ENCODE data around the gene CCR3.

The CCR3 gene

GRCh38 chr3:46236294-46237054 is 5.8 kb upstream of the CCR3 start:
- TF ChIP-seq ZFX (IDR thresholded peaks at IDR 0.05; ENCODE audit: borderline replicate concordance), result no peak
- no peak overlapping the region for H3K27ac ChIP-seq

DNA sequence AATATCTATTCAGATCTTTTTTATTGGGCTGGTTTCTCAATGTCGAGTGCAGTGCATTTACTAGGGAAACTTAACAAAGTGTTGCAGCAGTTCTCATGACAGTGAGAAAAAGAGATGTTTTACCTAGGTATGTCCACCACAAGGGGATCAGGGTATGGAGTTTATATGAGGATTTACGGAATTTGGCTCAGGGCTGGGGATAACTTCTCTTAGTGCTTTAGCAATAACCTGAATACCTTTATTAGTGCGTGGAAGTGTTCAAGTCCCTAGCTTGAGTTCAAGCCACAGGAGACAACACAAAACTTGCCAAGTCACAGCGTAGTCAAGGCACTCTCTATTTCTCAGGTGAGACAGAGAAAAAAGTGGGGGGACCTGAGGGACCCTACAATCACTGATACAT is 3.9 kb upstream of the CCR3 start:
- TF ChIP-seq, protein P1, sequence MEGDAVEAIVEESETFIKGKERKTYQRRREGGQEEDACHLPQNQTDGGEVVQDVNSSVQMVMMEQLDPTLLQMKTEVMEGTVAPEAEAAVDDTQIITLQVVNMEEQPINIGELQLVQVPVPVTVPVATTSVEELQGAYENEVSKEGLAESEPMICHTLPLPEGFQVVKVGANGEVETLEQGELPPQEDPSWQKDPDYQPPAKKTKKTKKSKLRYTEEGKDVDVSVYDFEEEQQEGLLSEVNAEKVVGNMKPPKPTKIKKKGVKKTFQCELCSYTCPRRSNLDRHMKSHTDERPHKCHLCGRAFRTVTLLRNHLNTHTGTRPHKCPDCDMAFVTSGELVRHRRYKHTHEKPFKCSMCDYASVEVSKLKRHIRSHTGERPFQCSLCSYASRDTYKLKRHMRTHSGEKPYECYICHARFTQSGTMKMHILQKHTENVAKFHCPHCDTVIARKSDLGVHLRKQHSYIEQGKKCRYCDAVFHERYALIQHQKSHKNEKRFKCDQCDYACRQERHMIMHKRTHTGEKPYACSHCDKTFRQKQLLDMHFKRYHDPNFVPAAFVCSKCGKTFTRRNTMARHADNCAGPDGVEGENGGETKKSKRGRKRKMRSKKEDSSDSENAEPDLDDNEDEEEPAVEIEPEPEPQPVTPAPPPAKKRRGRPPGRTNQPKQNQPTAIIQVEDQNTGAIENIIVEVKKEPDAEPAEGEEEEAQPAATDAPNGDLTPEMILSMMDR (IDR thresholded peaks at IDR 0.05), result no peak
- TF ChIP-seq ZFX (IDR thresholded peaks at IDR 0.05; ENCODE audit: borderline replicate concordance), result no peak
- H3K27ac ChIP-seq, result no peak overlapping the region

DNA sequence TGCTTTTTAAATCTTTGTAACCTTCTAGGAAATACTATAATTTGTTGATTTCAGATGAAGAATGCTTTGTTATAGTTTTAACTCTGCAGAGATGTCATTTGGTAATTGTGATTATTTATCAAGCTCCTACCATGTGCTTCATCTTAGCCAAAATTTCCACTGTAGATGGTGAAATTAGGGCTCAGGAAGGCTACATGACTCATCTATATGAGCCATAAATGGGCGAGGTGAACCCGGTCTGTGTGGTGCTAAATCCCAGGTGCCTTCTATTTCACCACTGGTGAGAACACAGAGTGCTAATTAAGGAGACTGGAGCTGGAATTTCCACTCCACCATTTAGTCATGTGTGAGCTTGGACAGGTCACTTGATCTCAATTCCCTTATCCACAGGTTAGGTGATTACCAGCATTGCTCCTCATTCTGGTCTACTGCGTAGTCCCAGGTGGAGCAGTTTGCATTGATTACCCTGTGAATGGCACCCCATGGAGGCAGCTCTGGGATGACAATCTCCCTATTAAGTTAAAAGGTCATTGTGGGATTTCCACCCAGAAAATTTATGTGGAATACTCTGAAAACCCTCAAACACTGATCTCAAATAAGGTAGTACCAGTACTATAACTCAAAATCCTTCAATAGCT is 2.8 kb upstream of the CCR3 start:
- H3K27ac ChIP-seq, result no peak overlapping the region
- TF ChIP-seq, protein P1 (IDR thresholded peaks at IDR 0.05), result no peak
- TF ChIP-seq ZFX (IDR thresholded peaks at IDR 0.05; ENCODE audit: borderline replicate concordance), result no peak

DNA sequence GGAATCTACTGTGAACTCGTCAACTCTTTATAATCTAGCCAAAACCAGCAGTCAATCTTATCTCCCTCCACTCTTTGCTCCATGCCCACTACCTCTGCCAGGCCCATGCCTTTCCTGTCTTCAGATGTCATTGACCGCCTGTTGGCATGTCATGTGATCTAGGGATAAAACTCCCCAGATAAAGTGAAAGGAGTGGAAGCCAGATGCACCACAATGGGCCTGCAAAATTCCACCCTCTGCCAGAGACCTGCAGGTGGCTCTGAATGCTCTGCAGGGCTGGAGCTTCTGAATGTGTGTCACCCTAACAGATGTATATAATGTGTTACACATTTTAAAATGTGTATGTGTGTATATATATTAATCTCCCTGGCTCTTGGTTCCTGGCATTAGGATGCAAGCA is 2.3 kb upstream of the CCR3 start:
- no peak overlapping the region for H3K27ac ChIP-seq
- TF ChIP-seq, protein P1 (IDR thresholded peaks at IDR 0.05), result no peak
- TF ChIP-seq ZFX (IDR thresholded peaks at IDR 0.05; ENCODE audit: borderline replicate concordance), result no peak

- TF ChIP-seq, protein P1 (IDR thresholded peaks at IDR 0.05), result no peak
- no peak for TF ChIP-seq ZFX (IDR thresholded peaks at IDR 0.05; ENCODE audit: borderline replicate concordance)
- no peak overlapping the region for H3K27ac ChIP-seq
These were observed 1.3 kb downstream of the CCR3 start for GRCh38 chr3:46243560-46243959.

- TF ChIP-seq, protein P1 (IDR thresholded peaks at IDR 0.05), result no peak
- no peak for TF ChIP-seq ZFX (IDR thresholded peaks at IDR 0.05; ENCODE audit: borderline replicate concordance)
- H3K27ac ChIP-seq, result no peak overlapping the region
These were observed 2.9 kb downstream of the CCR3 start for GRCh38 chr3:46245146-46245545.

GRCh38 chr3:46252980-46253379 is 10.7 kb downstream of the CCR3 start:
- no peak overlapping the region for H3K27ac ChIP-seq
- no peak for TF ChIP-seq ZFX (IDR thresholded peaks at IDR 0.05; ENCODE audit: borderline replicate concordance)
- TF ChIP-seq, protein P1 (IDR thresholded peaks at IDR 0.05), result no peak
